Tibial nerve (tissue), 4 donors: ENCODE data around the gene TPRG1L.

Experiments
- EP300 ChIP-seq, 2 donors: sonication (generic); formaldehyde crosslinking; IDR thresholded peaks; one replicate each; pipeline ENCODE4 v1.6.1; 2017; ENCODE audit warnings: antibody characterized with exemption in 2 of 2, mild to moderate bottlenecking in 1 of 2
- POLR2A ChIP-seq, 2 donors: fragments of 450-650 bp; IDR thresholded peaks; one replicate each; pipeline ENCODE4 v1.6.1; 2017; ENCODE audit warnings: antibody characterized with exemption in 2 of 2, mild to moderate bottlenecking in 2 of 2, moderate library complexity in 2 of 2
- TF ChIP-seq, protein P1 (sequence below), 5 experiments: fragments of 200-600 bp in 3 of 5; fragments of 450-650 bp in 2 of 5; sonication (generic) in 3 of 5; IDR thresholded peaks; one replicate each; pipeline ENCODE4 v1.5.1; 2016 to 2019; ENCODE audit warnings: antibody characterized with exemption in 5 of 5, mild to moderate bottlenecking in 3 of 5, moderate library complexity in 2 of 5

DNA sequence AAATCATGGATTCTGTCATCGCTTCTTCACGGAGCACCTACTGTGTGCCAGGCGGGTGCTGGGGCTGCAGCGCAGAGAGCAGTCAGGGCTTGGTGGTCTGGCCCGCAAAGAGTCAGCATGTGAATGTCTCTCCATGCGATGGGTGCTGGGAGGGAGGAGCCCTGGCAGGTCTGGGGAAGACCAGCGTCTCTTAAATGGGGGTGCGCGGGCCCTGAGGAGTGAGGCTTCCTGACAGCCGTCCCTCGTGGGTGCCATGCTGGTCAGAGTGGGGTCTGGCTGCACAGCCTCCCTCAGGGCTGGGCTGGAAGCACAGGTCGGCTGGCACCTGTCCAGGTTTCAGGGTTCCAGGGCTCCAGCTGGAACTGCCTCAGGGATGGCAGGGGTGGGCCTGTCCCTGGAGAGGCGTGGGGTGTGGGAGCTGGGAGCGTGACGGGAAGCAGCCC lies 46.0 kb downstream of the TPRG1L start:
- TF ChIP-seq, protein P1, sequence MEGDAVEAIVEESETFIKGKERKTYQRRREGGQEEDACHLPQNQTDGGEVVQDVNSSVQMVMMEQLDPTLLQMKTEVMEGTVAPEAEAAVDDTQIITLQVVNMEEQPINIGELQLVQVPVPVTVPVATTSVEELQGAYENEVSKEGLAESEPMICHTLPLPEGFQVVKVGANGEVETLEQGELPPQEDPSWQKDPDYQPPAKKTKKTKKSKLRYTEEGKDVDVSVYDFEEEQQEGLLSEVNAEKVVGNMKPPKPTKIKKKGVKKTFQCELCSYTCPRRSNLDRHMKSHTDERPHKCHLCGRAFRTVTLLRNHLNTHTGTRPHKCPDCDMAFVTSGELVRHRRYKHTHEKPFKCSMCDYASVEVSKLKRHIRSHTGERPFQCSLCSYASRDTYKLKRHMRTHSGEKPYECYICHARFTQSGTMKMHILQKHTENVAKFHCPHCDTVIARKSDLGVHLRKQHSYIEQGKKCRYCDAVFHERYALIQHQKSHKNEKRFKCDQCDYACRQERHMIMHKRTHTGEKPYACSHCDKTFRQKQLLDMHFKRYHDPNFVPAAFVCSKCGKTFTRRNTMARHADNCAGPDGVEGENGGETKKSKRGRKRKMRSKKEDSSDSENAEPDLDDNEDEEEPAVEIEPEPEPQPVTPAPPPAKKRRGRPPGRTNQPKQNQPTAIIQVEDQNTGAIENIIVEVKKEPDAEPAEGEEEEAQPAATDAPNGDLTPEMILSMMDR (IDR thresholded peaks at IDR 0.05) = no peak
- no peak for TF ChIP-seq POLR2A (IDR thresholded peaks at IDR 0.05)
- TF ChIP-seq EP300 (IDR thresholded peaks at IDR 0.05) = no peak
